Duodenal mucosa (tissue), 2 donors: ENCODE results near the gene AXL.
A peak's percentile ranks its signal among the peaks of the same experiment; 100 is the strongest.

ENCODE experiments used
- H3K27ac ChIP-seq: one replicate; pipeline ENCODE4 v1.7.0; 2013; ENCODE audit warnings: low read depth, low read length
- H3K27me3 ChIP-seq, 2 donors: one replicate each; pipeline ENCODE4 v1.7.0; 2013; ENCODE audit warnings: low read length in 2 of 2, control low read depth in 1 of 2; ENCODE audit not compliant: insufficient read depth in 2 of 2, control insufficient read depth in 1 of 2
- H3K36me3 ChIP-seq, 2 donors: one replicate each; pipeline ENCODE4 v1.7.0; 2013; ENCODE audit warnings: low read length in 2 of 2, control low read depth in 1 of 2; ENCODE audit not compliant: insufficient read depth in 2 of 2, control insufficient read depth in 1 of 2
- H3K4me1 ChIP-seq, 2 donors: one replicate each; pipeline ENCODE4 v1.7.0; 2013; ENCODE audit warnings: low read length in 2 of 2, control low read depth in 1 of 2; ENCODE audit not compliant: insufficient read depth in 2 of 2, control insufficient read depth in 1 of 2
- H3K4me3 ChIP-seq, 2 donors: one replicate each; pipeline ENCODE4 v1.7.0; 2013; ENCODE audit warnings: low read length in 2 of 2, low read depth in 1 of 2
- H3K9ac ChIP-seq, 2 donors: one replicate each; pipeline ENCODE4 v1.7.0; 2013; ENCODE audit warnings: low read length in 2 of 2, low read depth in 1 of 2
- H3K9me3 ChIP-seq, 2 donors: one replicate each; pipeline ENCODE4 v1.7.0; 2013; ENCODE audit warnings: low read length in 2 of 2, control low read depth in 1 of 2; ENCODE audit not compliant: control insufficient read depth in 1 of 2

The AXL gene

DNA sequence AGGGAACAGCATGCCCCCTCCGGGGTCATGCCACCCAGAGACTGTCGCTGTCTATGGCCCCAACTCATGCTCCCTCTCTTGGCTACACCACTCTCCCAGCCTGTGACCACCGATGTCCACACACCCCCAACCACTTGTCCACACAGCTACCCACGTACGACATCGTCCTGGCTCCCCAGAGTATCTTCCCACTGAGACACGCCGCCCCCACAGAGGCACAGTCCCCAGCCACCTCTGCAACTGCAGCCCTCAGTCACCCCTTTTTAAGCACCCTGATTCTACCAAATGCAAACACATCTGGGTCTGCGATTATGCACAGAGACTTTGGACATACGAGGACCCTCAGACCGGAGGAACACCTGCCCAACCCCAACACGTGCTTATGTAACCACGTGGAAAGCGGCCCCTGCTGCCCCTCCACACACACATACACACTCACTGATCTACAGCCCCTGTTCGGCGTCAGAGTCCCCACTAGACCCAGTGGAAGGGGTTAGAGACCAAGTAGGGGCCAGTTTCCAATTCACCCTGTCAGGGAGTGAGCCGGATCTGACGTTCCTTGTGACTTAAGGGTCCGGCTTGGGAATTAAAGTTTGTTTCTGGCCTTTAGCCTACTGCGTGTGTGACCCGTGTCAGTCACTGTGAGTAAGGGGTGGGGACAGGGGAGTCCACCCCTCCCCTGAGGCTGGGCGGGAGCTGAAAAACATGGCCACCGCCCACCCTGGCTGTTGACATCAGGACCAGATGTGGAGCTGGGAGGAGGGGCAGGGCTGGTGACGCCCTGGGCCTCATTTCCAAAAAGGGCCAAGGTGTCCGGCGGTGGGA, 11.9 kb upstream of the AXL start:
- Histone ChIP-seq H3K36me3 (peaks cover 11 to 32% of the 10 kb centered on the region in 2 donors), H3K4me3 (no peak overlapping the region), H3K27ac (no peak overlapping the region), H3K4me1 (peaks cover 0 to 3% of the 10 kb centered on the region in 2 donors), H3K9ac (no peak overlapping the region), H3K27me3 (no peaks in the 10 kb centered on the region), H3K9me3 (no peaks in the 10 kb centered on the region)

DNA sequence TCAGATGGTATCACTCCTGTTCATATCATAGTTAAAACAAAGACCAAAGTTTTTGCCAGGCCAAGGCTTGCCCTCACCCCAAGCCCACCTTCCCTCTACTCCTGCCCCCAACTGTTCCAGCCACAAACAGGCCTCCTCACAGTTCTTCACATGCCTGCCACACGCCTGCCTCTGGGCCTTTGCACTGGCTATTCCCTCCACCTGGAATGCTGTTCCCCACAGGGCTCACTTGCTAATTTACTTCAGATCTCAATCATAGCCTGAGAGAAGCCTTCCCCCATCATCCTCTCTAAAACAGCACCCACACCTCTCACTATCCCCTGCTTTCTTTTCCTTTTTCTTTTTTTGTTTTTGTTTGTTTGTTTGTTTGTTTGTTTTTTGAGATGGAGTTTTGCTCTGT, 4.9 kb upstream of the AXL start:
- peaks cover under 1 to 3% of the 10 kb centered on the region in 2 donors for H3K27me3 ChIP-seq
- H3K27ac ChIP-seq: no peak overlapping the region
- no peak overlapping the region for H3K4me3 ChIP-seq
- no peaks in the 10 kb centered on the region for H3K4me1 ChIP-seq
- no peaks in the 10 kb centered on the region for H3K9me3 ChIP-seq
- no peaks in the 10 kb centered on the region for H3K36me3 ChIP-seq
- H3K9ac ChIP-seq: no peak overlapping the region

DNA sequence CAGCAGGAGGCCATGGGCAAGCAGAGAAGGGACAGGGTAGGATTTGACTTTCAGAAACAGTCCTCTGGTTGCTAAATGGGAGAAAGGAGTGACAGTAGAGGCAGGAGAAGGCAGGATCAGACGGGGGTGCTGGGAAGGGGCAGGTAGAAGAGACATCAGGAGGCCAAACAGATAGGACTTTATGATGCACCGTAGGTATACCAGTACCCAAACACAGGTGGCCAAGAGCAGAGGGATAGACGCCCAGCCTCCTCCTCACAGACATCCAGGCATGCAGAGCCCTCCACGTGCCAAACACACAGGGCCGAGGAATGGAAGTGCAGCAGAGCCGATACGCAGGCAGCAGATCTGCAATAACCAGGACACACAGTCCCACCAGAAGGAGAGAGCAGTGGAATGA, 1.3 kb upstream of the AXL start:
- Histone ChIP-seq H3K9me3 (no peaks in the 10 kb centered on the region), H3K36me3 (no peaks in the 10 kb centered on the region), H3K4me3 (no peak overlapping the region), H3K4me1 (peaks cover 0 to 7% of the 10 kb centered on the region in 2 donors), H3K9ac (no peak overlapping the region), H3K27me3 (peaks cover 13 to 16% of the 10 kb centered on the region in 2 donors), H3K27ac (no peak overlapping the region)

DNA sequence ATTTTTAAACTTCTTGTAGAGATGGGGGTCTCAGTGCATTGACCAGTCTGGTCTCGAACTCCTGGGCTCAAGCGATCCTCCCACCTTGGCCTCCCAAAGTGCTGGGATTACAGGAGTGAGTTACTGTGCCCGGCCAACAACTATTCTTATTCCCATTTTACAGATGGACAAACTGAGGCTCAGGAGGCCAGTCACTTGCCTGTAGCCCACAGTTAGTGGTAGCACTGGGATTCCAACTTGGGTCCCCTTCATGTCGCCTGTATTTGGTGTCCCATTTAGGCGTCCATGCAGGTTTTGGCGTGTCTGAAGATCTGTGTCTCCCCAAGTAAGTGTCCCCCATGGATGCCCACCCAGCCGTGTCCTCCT, 791 bp upstream of the AXL start:
- Histone ChIP-seq H3K27ac (peak overlapping the region; percentile 39), H3K4me3 (peak overlapping the region; percentile 51 to 65), H3K36me3 (no peaks in the 10 kb centered on the region), H3K27me3 (peaks cover 13 to 16% of the 10 kb centered on the region in 2 donors), H3K9ac (peak overlapping the region in 1 of 2 donors; percentile 68), H3K4me1 (peaks cover 0 to 7% of the 10 kb centered on the region in 2 donors), H3K9me3 (no peaks in the 10 kb centered on the region)

DNA sequence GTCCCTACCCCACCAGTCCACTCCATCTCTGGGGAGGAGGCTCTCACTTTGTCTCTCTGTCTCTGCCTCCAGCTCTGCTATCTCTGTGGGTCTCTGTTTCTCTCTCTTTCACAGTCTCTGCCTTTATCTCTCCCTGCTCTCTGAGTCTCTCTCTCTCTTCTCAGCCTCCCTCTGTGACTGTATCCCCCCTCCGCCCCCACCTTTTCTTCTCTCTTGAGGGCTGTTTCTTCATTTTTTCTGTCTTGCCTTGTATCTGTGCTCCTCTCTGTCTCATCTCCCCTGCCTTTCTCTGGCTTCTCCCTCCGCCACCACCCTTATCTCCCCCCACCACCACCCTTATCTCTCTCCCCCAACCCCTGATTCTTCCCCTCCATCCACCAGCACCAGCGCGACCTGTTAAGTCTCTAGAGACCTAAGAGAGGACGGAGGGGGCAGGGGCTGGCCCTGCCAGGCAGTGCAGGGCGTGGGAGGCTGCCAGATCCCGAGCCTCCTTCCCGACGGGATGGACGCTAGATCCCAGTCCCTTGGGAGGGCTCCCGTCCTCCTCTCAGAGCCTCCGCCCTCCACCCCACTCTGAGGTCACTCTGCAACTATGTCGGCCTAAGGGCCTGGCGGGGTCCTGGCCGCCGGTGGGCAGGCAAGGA, 1.0 kb downstream of the AXL start:
- H3K9ac ChIP-seq: peak overlapping the region; percentile 47 to 68
- H3K27ac ChIP-seq: peak overlapping the region; percentile 89
- H3K27me3 ChIP-seq: peaks cover 13 to 16% of the 10 kb centered on the region in 2 donors
- H3K4me3 ChIP-seq: peak overlapping the region; percentile 58 to 65
- no peaks in the 10 kb centered on the region for H3K9me3 ChIP-seq
- no peaks in the 10 kb centered on the region for H3K36me3 ChIP-seq
- H3K4me1 ChIP-seq: peaks cover 0 to 7% of the 10 kb centered on the region in 2 donors

DNA sequence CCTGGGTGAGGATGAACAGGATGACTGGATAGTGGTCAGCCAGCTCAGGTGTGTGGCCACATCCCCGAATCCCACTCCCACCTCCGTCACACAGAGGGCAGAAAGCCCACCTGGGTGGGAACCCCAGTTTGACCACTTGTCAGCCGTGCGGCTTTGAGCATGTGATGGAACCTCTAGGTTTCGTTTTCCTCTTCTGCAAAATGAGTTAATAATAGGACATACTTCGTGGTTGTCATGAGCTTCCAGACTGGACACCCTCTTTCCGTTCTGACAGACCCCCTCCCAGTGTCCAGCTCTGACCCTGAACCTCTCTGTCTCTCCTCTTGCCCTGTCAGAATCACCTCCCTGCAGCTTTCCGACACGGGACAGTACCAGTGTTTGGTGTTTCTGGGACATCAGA, 1.8 kb downstream of the AXL start:
- Histone ChIP-seq H3K9me3 (no peaks in the 10 kb centered on the region), H3K4me3 (peak overlapping the region; percentile 58 to 65), H3K36me3 (no peaks in the 10 kb centered on the region), H3K27me3 (peaks cover 13 to 16% of the 10 kb centered on the region in 2 donors), H3K9ac (peak overlapping the region in 1 of 2 donors; percentile 68), H3K4me1 (peaks cover 4 to 13% of the 10 kb centered on the region in 2 donors), H3K27ac (peak overlapping the region; percentile 89)

DNA sequence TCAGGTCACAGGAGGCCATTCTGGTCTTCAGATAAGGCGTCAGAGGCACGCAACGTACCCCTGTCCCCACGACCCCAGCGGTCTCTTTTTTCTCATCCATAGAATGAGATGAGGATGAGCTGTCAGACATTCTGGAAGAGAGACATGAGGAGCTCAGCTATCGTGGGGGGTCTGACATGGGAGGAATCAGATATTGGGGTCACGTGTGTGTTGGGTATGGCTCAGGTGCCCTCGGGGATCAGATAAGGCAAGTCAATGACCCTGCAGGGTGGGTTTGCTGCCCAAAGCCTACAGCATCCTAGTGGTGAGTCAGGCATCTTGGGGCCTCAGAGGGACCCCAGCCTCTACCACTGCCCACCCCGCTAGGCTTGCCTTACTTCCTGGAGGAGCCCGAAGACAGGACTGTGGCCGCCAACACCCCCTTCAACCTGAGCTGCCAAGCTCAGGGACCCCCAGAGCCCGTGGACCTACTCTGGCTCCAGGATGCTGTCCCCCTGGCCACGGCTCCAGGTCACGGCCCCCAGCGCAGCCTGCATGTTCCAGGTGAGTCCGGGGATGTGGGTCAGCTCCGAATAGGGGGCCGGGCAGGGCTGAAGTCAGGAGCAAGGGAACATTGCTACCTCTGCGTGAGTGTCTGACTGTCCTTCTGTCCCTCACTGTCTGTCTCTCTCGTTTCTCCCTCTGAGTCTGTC, 2.6 kb downstream of the AXL start:
- Histone ChIP-seq H3K36me3 (no peaks in the 10 kb centered on the region), H3K27me3 (peaks cover 13 to 16% of the 10 kb centered on the region in 2 donors), H3K9ac (no peak overlapping the region), H3K9me3 (no peaks in the 10 kb centered on the region), H3K4me1 (peaks cover 7 to 17% of the 10 kb centered on the region in 2 donors), H3K27ac (no peak overlapping the region), H3K4me3 (peak overlapping the region in 1 of 2 donors; percentile 58)

DNA sequence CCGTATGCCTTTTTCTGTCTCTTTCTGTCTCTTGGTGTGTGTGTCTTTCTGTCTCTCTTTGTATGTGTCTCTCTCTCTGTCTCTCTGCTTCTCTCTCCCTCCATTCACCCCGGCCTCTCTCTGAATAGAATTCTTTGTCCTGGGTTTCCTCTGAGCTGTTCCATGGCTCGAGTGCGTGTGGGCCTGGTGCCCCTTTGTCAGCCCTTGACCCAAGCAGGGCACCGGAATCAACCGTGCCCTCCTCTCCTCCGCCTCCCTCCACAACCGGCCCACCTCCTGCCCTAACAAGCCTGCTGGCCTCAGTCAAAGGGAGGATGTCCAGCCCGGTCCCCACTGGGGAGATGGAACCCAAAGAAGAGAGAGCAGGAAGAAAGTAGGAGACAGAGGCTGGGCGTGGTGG, 3.2 kb downstream of the AXL start:
- Histone ChIP-seq H3K27me3 (peaks cover 13 to 16% of the 10 kb centered on the region in 2 donors), H3K36me3 (no peaks in the 10 kb centered on the region), H3K9ac (no peak overlapping the region), H3K9me3 (no peaks in the 10 kb centered on the region), H3K27ac (no peak overlapping the region), H3K4me1 (peaks cover 11 to 23% of the 10 kb centered on the region in 2 donors), H3K4me3 (no peak overlapping the region)

DNA sequence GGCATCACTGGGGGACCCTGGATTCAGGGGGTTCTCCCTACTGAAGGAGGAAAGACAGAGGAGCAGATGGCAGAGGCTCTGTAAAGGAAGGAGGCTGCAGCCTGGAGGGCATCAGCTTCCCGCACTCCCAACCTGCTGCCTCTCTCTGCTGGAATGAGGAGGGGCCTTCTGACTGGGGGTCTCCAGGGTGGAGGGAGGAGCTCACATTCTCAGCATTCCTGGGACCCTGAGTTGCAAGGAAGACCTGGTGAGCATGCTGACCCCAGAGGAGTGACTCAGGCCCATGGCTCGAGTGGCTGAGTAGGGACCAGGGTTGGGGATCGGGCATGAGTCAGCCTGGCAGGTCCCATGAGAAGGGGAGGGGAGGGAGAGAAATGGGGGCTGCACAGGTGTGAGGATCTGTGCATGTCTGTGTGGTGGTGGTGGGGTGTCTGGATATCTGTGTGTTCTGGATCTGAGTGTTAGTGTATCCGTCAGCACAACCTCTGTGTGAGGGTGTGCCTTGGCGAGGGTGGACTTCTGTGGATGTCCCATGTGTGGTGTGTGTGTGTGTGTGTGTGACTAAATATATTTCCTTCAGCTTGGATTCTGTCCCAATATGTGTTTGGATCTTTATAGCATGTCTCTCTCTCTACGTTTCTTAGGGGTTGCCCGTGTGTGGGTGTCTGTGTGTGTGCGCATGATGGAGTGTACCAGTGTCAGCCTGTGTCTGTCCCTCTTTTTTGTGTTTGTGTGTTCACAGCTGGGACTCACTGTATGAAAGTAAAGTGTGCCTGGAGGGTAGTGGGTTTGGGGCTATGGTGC, 4.6 kb downstream of the AXL start:
- Histone ChIP-seq H3K27me3 (peaks cover 13 to 16% of the 10 kb centered on the region in 2 donors), H3K4me1 (peaks cover 11 to 23% of the 10 kb centered on the region in 2 donors), H3K9me3 (no peaks in the 10 kb centered on the region), H3K9ac (no peak overlapping the region), H3K27ac (no peak overlapping the region), H3K4me3 (no peak overlapping the region), H3K36me3 (no peaks in the 10 kb centered on the region)
